Activated naive CD4-positive, alpha-beta T cell treated with Interleukin-2 at 50 U/mL for 16 hours (primary cell): ENCODE data around the gene MYO15B.

Experiments
- DNase-seq: peaks from one replicate; pipeline ENCODE4 v3.0.0-alpha.2; 2020

Gene MYO15B

GRCh38 chr17:75642784-75643642 lies 55.4 kb downstream of the MYO15B start:
- DNase-seq, result no peak

- DNase-seq, result no peak
These were observed 56.0 kb downstream of the MYO15B start for GRCh38 chr17:75643643-75644017.

- DNase-seq, result no peak
These were observed 57.9 kb downstream of the MYO15B start for GRCh38 chr17:75645501-75645888.

GRCh38 chr17:75645889-75646637 lies 58.5 kb downstream of the MYO15B start:
- DNase-seq, result no peak

GRCh38 chr17:75646638-75646992 lies 59.0 kb downstream of the MYO15B start:
- DNase-seq, result no peak

GRCh38 chr17:75647061-75647460 lies 59.5 kb downstream of the MYO15B start:
- no peak for DNase-seq

- no peak for DNase-seq
These were observed 60.3 kb downstream of the MYO15B start for GRCh38 chr17:75647921-75648320.

GRCh38 chr17:75649687-75650086 lies 62.1 kb downstream of the MYO15B start:
- DNase-seq, result no peak

- DNase-seq, result no peak
These were observed 63.3 kb downstream of the MYO15B start for GRCh38 chr17:75650874-75651273.

- no peak for DNase-seq
These were observed 64.7 kb downstream of the MYO15B start for GRCh38 chr17:75652341-75652740.

GRCh38 chr17:75652934-75653549 lies 65.4 kb downstream of the MYO15B start:
- DNase-seq, result no peak

GRCh38 chr17:75654176-75654575 lies 66.6 kb downstream of the MYO15B start:
- DNase-seq, result no peak

- DNase-seq, result no peak
These were observed 70.6 kb downstream of the MYO15B start for GRCh38 chr17:75658237-75658636.

- no peak for DNase-seq
These were observed 73.9 kb downstream of the MYO15B start for GRCh38 chr17:75661531-75661930.

- DNase-seq, result no peak
These were observed 74.9 kb downstream of the MYO15B start for GRCh38 chr17:75662511-75662910.

- no peak for DNase-seq
These were observed 76.5 kb downstream of the MYO15B start for GRCh38 chr17:75664099-75664549.

- DNase-seq, result no peak
These were observed 78.4 kb downstream of the MYO15B start for GRCh38 chr17:75665981-75666380.

- DNase-seq, result peak; percentile 98
These were observed 79.6 kb downstream of the MYO15B start, which contains the start of the genes RECQL5 and SAP30BP for GRCh38 chr17:75666959-75667790. TSS of gene RECQL5 (minus strand) at chr17:75667154. CDS start at chr17:75666557, 597 bp downstream. TSS of gene SAP30BP (plus strand) at chr17:75667338. CDS start at chr17:75667373, 35 bp downstream.

GRCh38 chr17:75667825-75668224 lies 80.2 kb downstream of the MYO15B start:
- DNase-seq, result no peak

- no peak for DNase-seq
These were observed 80.9 kb downstream of the MYO15B start for GRCh38 chr17:75668489-75668888.

GRCh38 chr17:75670868-75671267 lies 83.3 kb downstream of the MYO15B start:
- no peak for DNase-seq

- no peak for DNase-seq
These were observed 84.4 kb downstream of the MYO15B start for GRCh38 chr17:75672011-75672410.

- no peak for DNase-seq
These were observed 85.9 kb downstream of the MYO15B start for GRCh38 chr17:75673487-75673886.
